OCI-LY1 (cell line): ENCODE results near the gene GAK.
"Not testable (repeated sequence)": the region's sequence is repeated elsewhere in the genome, so short reads cannot be mapped to it uniquely, and the experiment has no call there.

Experiments
- CTCF ChIP-seq: fragments of 200-600 bp; sonication (generic), shearing (Covaris generic); IDR thresholded peaks from 2 replicates; pipeline ENCODE4 v1.5.1; 2017; ENCODE audit warnings: mild to moderate bottlenecking, antibody characterized with exemption, low read length, moderate library complexity, mixed read lengths
- EZH2 ChIP-seq: fragments of 200-600 bp; sonication (generic), shearing (Covaris generic); IDR thresholded peaks from 2 replicates; pipeline ENCODE4 v1.8.0; 2017; ENCODE audit warnings: borderline replicate concordance, mixed run types, mild to moderate bottlenecking, antibody characterized with exemption, low read length, moderate library complexity, mixed read lengths

DNA sequence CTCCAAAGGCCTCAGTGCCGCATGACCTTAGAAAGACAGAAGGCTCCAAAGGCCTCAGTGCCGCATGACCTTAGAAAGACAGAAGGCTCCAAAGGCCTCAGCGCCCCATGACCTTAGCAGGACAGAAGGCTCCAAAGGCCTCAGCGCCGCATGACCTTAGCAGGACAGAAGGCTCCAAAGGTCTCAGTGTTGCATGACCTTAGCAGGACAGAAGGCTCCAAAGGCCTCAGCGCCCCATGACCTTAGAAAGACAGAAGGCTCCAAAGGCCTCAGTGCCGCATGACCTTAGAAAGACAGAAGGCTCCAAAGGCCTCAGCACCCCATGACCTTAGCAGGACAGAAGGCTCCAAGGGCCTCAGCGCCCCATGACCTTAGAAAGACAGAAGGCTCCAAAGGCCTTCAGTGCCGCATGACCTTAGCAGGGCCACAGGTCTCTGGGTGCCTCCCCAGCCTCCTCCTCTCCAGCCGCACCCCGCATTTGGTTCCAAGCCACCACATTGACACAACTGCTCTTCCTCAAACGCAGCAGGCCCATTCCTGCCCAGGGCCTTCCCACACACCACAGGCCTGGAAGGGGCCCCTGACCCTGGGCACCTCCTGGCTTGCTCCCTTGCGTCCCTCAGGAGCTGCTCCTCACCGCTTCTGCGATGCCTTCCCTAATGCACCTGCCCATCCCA is 13.0 kb downstream of the GAK start:
- not testable (repeated sequence) for TF ChIP-seq CTCF, EZH2
